K562 (cell line): ENCODE data around the gene ZNF460. TPM values are rescaled to one million over a fixed set of nuclear protein-coding genes. Genes with fewer than 3 reads are reported as not detected.

Source experiments
- ATAC-seq: fragments of 200-7000 bp; cut with Tn5 transposase; 3 replicates; pipeline ENCODE4 v1.9.1; 2020; ENCODE audit warnings: moderate library complexity
- BruUV-seq: library from RNA; stranded (reverse); fragments of 400-500 nt; replicated peaks from 2 replicates; lab custom pipeline; 2021; lab: Mats Ljungman, UMichigan
- CTCF ChIA-PET: fragments of 300-600 bp; formaldehyde crosslinking; extraction: SDS; loops from one replicate; lab custom pipeline; 2021; ENCODE audit warnings: low intra/inter-chr PET ratio; lab: Yijun Ruan, JAX
- POLR2A ChIA-PET: fragments of 300-600, 350-650 bp; sonication (Branson Sonifier 250); formaldehyde crosslinking; extraction: SDS; loops from one replicate; lab custom pipeline; 2021; ENCODE audit warnings: antibody characterized with exemption, inconsistent platforms; lab: Yijun Ruan, JAX
- DNase-seq, 4 experiments: peaks; one replicate each; pipeline versions ENCODE4 v3.0.0 to v3.0.0-alpha.2; 2011 to 2018; ENCODE audit warnings: low spot score in 3 of 4, mixed read lengths in 3 of 4; ENCODE audit errors: extremely low read depth in 1 of 4
- FAIRE-seq: peaks from 2 replicates; lab custom pipeline; 2011; peaks lifted over from hg19 to GRCh38; lab: Jason Lieb, UNC
- H2AFZ ChIP-seq: 2 replicates; pipeline ENCODE4 v1.6.0; 2011; ENCODE audit warnings: low read depth, low read length, control low read depth, inconsistent platforms
- H3K27ac ChIP-seq: fragments of 200-600 bp; 3 replicates; pipeline ENCODE4 v1.8.0; 2011; ENCODE audit warnings: low read depth, mild to moderate bottlenecking, control low read depth, inconsistent platforms, low read length, moderate library complexity, mixed read lengths; ENCODE audit errors: extremely low read depth
- H3K27me3 ChIP-seq, 2 experiments: fragments of 300-600 bp in 1 of 2; 2 replicates in 1 of 2; 3 replicates in 1 of 2; pipeline versions ENCODE4 v1.6.0 to v1.8.0; 2011; ENCODE audit warnings: inconsistent platforms in 2 of 2, low read length in 2 of 2, mild to moderate bottlenecking in 1 of 2, mixed read lengths in 1 of 2, moderate library complexity in 1 of 2; ENCODE audit not compliant: control insufficient read depth in 2 of 2, insufficient read depth in 2 of 2
- H3K36me3 ChIP-seq: fragments of 300-600 bp; 3 replicates; pipeline ENCODE4 v1.8.0; 2011; ENCODE audit warnings: mild to moderate bottlenecking, low read length, inconsistent platforms; ENCODE audit not compliant: control insufficient read depth, insufficient read depth
- H3K4me1 ChIP-seq, 2 experiments: fragments of 200-600 bp in 1 of 2; replicated peaks in 1 of 2; 2 replicates in 1 of 2; 3 replicates in 1 of 2; pipeline versions ENCODE4 v1.5.1 to v1.8.0; 2011; ENCODE audit warnings: inconsistent platforms in 2 of 2, low read length in 2 of 2, mild to moderate bottlenecking in 1 of 2, mixed read lengths in 1 of 2, moderate library complexity in 1 of 2; ENCODE audit not compliant: control insufficient read depth in 2 of 2, insufficient read depth in 2 of 2
- H3K4me2 ChIP-seq: 2 replicates; pipeline ENCODE4 v1.6.1; 2011; ENCODE audit warnings: low read length, control low read depth, inconsistent platforms, mixed read lengths; ENCODE audit not compliant: insufficient read depth
- H3K4me3 ChIP-seq: fragments of 200-600 bp; sonication (generic), shearing (Covaris generic); 2 replicates; pipeline ENCODE4 v1.5.1; 2016; ENCODE audit warnings: control low read depth, inconsistent platforms
- H3K79me2 ChIP-seq: fragments of 200-600 bp; 3 replicates; pipeline ENCODE4 v1.8.0; 2011; ENCODE audit warnings: low read length, inconsistent platforms; ENCODE audit not compliant: control insufficient read depth, insufficient read depth
- H3K9ac ChIP-seq, 2 experiments: 2 replicates each; pipeline versions ENCODE4 v1.6.0 to v1.6.1; 2011; ENCODE audit warnings: low read depth in 2 of 2, low read length in 2 of 2, control low read depth in 1 of 2, inconsistent platforms in 1 of 2, mild to moderate bottlenecking in 1 of 2, mixed read lengths in 1 of 2; ENCODE audit not compliant: insufficient read depth in 1 of 2
- H3K9me1 ChIP-seq: one replicate; pipeline ENCODE4 v1.6.0; 2011; ENCODE audit warnings: inconsistent platforms, mild to moderate bottlenecking, low read length, moderate library complexity; ENCODE audit not compliant: control insufficient read depth, insufficient read depth
- H3K9me3 ChIP-seq: replicated peaks from 2 replicates; pipeline ENCODE4 v1.5.1; 2011; ENCODE audit warnings: low read depth, low read length, inconsistent platforms; ENCODE audit not compliant: control insufficient read depth, insufficient read depth
- H4K20me1 ChIP-seq: replicated peaks from 2 replicates; pipeline ENCODE4 v1.6.1; 2011; ENCODE audit warnings: low read length, inconsistent platforms, mixed read lengths; ENCODE audit not compliant: control insufficient read depth, insufficient read depth
- AFF1 ChIP-seq, 2 experiments: fragments of 450-650 bp; IDR thresholded peaks; 2 replicates each; pipeline ENCODE4 v1.6.1; 2018; ENCODE audit warnings: mild to moderate bottlenecking in 2 of 2, low read depth in 1 of 2; ENCODE audit not compliant: partially characterized antibody in 2 of 2
- ELF2 ChIP-seq: fragments of 250-450 bp; sonication (Bioruptor Pico); IDR thresholded peaks from 2 replicates; pipeline ENCODE4 v1.5.0; 2021; ENCODE audit warnings: mild to moderate bottlenecking
- ESRRA ChIP-seq: fragments of 450-650 bp; IDR thresholded peaks from 2 replicates; pipeline ENCODE4 v1.6.1; 2014; ENCODE audit warnings: low read depth, mild to moderate bottlenecking, moderate library complexity, borderline replicate concordance
- ETV6 ChIP-seq, 3 experiments: fragments of 150-350 bp in 1 of 3; sonication (generic) in 1 of 3; formaldehyde crosslinking in 1 of 3; IDR thresholded peaks; 2 replicates each; pipeline versions ENCODE4 v1.6.1 to v1.8.0; 2014 to 2022; ENCODE audit warnings: borderline replicate concordance in 2 of 3, low read depth in 2 of 3, antibody characterized with exemption in 1 of 3, low read length in 1 of 3, mild to moderate bottlenecking in 1 of 3, missing genetic modification reagents in 1 of 3
- GABPA ChIP-seq: fragments of 200-800 bp; sonication (Bioruptor generic); conservative IDR thresholded peaks from 2 replicates; pipeline ENCODE4 v1.6.1; 2016; ENCODE audit warnings: low read depth, missing genetic modification characterization, missing compliant biosample characterization
- HMGXB4 ChIP-seq: sonication (generic); formaldehyde crosslinking; IDR thresholded peaks from 2 replicates; pipeline ENCODE4 v1.8.1; 2023; ENCODE audit warnings: mild to moderate bottlenecking, missing genetic modification reagents
- L3MBTL2 ChIP-seq: fragments of 450-650 bp; IDR thresholded peaks from 2 replicates; pipeline ENCODE4 v1.6.1; 2016; ENCODE audit warnings: mild to moderate bottlenecking, moderate library complexity
- MXI1 ChIP-seq: IDR thresholded peaks from 2 replicates; pipeline ENCODE4 v1.6.1; 2011; ENCODE audit warnings: low read depth, mild to moderate bottlenecking, improper control_type of control experiment, low read length
- NFRKB ChIP-seq: fragments of 450-650 bp; IDR thresholded peaks from 2 replicates; pipeline ENCODE4 v1.6.1; 2016; ENCODE audit warnings: low read depth
- PHB ChIP-seq: fragments of 250-450 bp; sonication (Bioruptor Pico); IDR thresholded peaks from 2 replicates; pipeline ENCODE4 v1.5.0; 2021
- STAT6 ChIP-seq: sonication (generic); formaldehyde crosslinking; IDR thresholded peaks from 2 replicates; pipeline ENCODE4 v1.8.1; 2023; ENCODE audit warnings: mild to moderate bottlenecking, missing genetic modification reagents
- WGBS: fragments of 100-300 bp; shearing (Covaris generic); methylation state at CpG from one replicate; pipeline ENCODE4 v1.1.6; 2016; ENCODE audit warnings: low coverage, mixed read lengths; ENCODE audit not compliant: insufficient coverage; ENCODE audit errors: missing lambda C conversion rate; 5-methylcytosine and 5-hydroxymethylcytosine counted together
- in situ Hi-C: fragments of 300-500 bp; cut with MboI; formaldehyde crosslinking; loops from 4 replicates; pipeline ENCODE4 v1.15.0; 2018; ENCODE audit warnings: inconsistent platforms, mixed read lengths
- intact Hi-C: fragments of 100-400 bp; cut with micrococcal nuclease; formaldehyde crosslinking; loops from 2 replicates; pipeline ENCODE4 v1.14.2; 2022
- polyA plus RNA-seq, 8 experiments: library from polyadenylated mRNA; depleted of rRNA in 4 of 8; stranded (reverse) in 5 of 8; unstranded in 3 of 8; fragments of >200 nt; fragmentation: Nextera tagmentation in 2 of 8; fragmentation: Illumina TruSeq in 1 of 8; extraction: Ambion mirVana in 2 of 8; extraction: Trizol in 1 of 8; gene quantifications; 2 replicates each; pipeline versions ENCODE4 v1.2.1 to v1.2.3, GENCODE V29; 2011 to 2014; ENCODE audit warnings: inconsistent platforms in 1 of 8, missing spikeins in 1 of 8
- total RNA-seq, 7 experiments: library from RNA; depleted of rRNA in 6 of 7; stranded (reverse); fragments of >200 nt in 6 of 7; fragmentation: Illumina TruSeq in 2 of 7; extraction: Trizol in 2 of 7; gene quantifications; 2 replicates each; pipeline versions ENCODE4 v1.2.1 to v1.2.3, GENCODE V29; 2011 to 2021; ENCODE audit warnings: low replicate concordance in 1 of 7

ZNF460 gene
- total and polyA plus RNA-seq, 9 of the 15 experiments (the other 6 are each of a cell fraction or from before 2014, with no cell fraction given): 0.45 to 36.2 (median 16.6) TPM

- POLR2A ChIA-PET: interaction anchor here (0.5 to 0.6 kb wide), 2 partner anchors 748 to 1479 kb away, joined by 3 read pairs; no protein-coding TSS in a partner anchor
- no peaks in the 10 kb centered on the region for H3K27me3 ChIP-seq
- peaks cover 48% of the 10 kb centered on the region for H3K79me2 ChIP-seq
- CTCF ChIA-PET: no interaction called here
- peak; percentile 83 to 95 (median 90) for DNase-seq
- peak; percentile 95 for FAIRE-seq
- H3K4me1 ChIP-seq: peaks cover 0 to 14% of the 10 kb centered on the region in 2 experiments; a peak in 3 of 5 replicates
- WGBS: 7% methylated on average over 16 of the region's 25 CpGs
- peak overlapping the region; percentile 97 for H3K4me2 ChIP-seq
- peaks cover 4% of the 10 kb centered on the region for H3K9me1 ChIP-seq
- H4K20me1 ChIP-seq: peaks cover 14% of the 10 kb centered on the region; the same call in 1 of the 2 replicates
- H3K27ac ChIP-seq: peak overlapping the region; percentile 99
- peak overlapping the region; percentile 67 for H3K4me3 ChIP-seq
- H3K36me3 ChIP-seq: peaks cover 29% of the 10 kb centered on the region; the same call in 2 of the 3 replicates
- H2AFZ ChIP-seq: peak overlapping the region; percentile 95
- BruUV-seq: TSS peak; percentile 70
- H3K9me3 ChIP-seq: no peaks in the 10 kb centered on the region
- intact Hi-C loops: loop anchor here (1.0 to 5.0 kb wide), 2 partner anchors 37 to 156 kb away; partner anchors contain the start of genes ZNF749 and ZNF805
- in situ Hi-C loops: no loop called here
- peak overlapping the region; percentile 95 to 99 for H3K9ac ChIP-seq
- peak; percentile 96 for ATAC-seq
- TF ChIP-seq ELF2 (peak; percentile 88), ETV6 (IDR thresholded peaks at IDR 0.05; ENCODE audit: borderline replicate concordance in 1 of 2, low read depth in 2 of 2, low read length in 1 of 2) (peak; percentile 55 to 57; a peak in 3 of 4 replicates), ETV6 (CRISPR knock-in tag; IDR thresholded peaks at IDR 0.05; ENCODE audit: borderline replicate concordance) (no peak), HMGXB4 (CRISPR knock-in tag) (0 out of 2 replicates have a peak, but pooled peaks have one; percentile 80), MXI1 (peak; percentile 90), STAT6 (CRISPR knock-in tag) (0 out of 2 replicates have a peak, but pooled peaks have one; percentile 82), PHB (no peak), NFRKB (peak; percentile 92), GABPA (tag) (peak; percentile 92; the same call in 1 of the 2 replicates), ESRRA (peak; percentile 75; the same call in 1 of the 2 replicates), AFF1 (IDR thresholded peaks at IDR 0.05; ENCODE audit: low read depth in 1 of 2, partially characterized antibody in 2 of 2) (peak in 1 of 2 experiments; percentile 64), L3MBTL2 (peak; percentile 98)
Observed at GRCh38 chr19:57279418-57280164, 694 bp upstream of the ZNF460 start.
